IMR-90 (cell line): ENCODE measurements around the gene SLC66A2. TPM values are rescaled to one million over a fixed set of nuclear protein-coding genes. Genes with fewer than 3 reads are reported as not detected.

Experiments used
- ATAC-seq: fragments of 200-7000 bp; cut with Tn5 transposase; 2 replicates; pipeline ENCODE4 v1.9.1; 2020; ENCODE audit warnings: low read depth, mild to moderate bottlenecking, moderate library complexity
- BruUV-seq: library from RNA; stranded (reverse); fragments of 400-500 nt; replicated peaks from 2 replicates; lab custom pipeline; 2021; lab: Mats Ljungman, UMichigan
- CTCF ChIA-PET: fragments of 300-600 bp; formaldehyde crosslinking; extraction: SDS; loops from one replicate; lab custom pipeline; 2021; ENCODE audit warnings: antibody characterized with exemption; lab: Yijun Ruan, JAX
- POLR2A ChIA-PET: fragments of 300-600 bp; sonication (Branson Sonifier 250); formaldehyde crosslinking; loops from one replicate; lab custom pipeline; 2022; ENCODE audit warnings: antibody characterized with exemption; ENCODE audit not compliant: unreplicated experiment; lab: Charles Lee
- DNase-seq: peaks from one replicate; pipeline ENCODE4 v3.0.0; 2013
- H2AFZ ChIP-seq: replicated peaks from 2 replicates; pipeline ENCODE3; 2013; ENCODE audit warnings: low read length, mild to moderate bottlenecking; ENCODE audit not compliant: poor library complexity
- H2AK5ac ChIP-seq: 2 replicates; pipeline ENCODE4 v1.6.1; 2013; ENCODE audit warnings: low read depth, low read length, inconsistent platforms
- H2AK9ac ChIP-seq: replicated peaks from 2 replicates; pipeline ENCODE3; 2013; ENCODE audit warnings: mild to moderate bottlenecking, low read depth, low read length, moderate library complexity; ENCODE audit not compliant: poor library complexity
- H2BK120ac ChIP-seq: 2 replicates; pipeline ENCODE4 v1.6.1; 2013; ENCODE audit warnings: low read depth, low read length, inconsistent platforms
- H2BK15ac ChIP-seq: 3 replicates; pipeline ENCODE4 v1.6.1; 2013; ENCODE audit warnings: low read depth, low read length, inconsistent platforms
- H2BK20ac ChIP-seq: 2 replicates; pipeline ENCODE4 v1.6.1; 2013; ENCODE audit warnings: low read depth, mild to moderate bottlenecking, inconsistent platforms, low read length, moderate library complexity
- H2BK5ac ChIP-seq: 2 replicates; pipeline ENCODE4 v1.6.1; 2013; ENCODE audit warnings: mild to moderate bottlenecking, low read depth, low read length, inconsistent platforms; ENCODE audit not compliant: poor library complexity, severe bottlenecking
- H3K14ac ChIP-seq: replicated peaks from 2 replicates; pipeline ENCODE4 v1.6.1; 2013; ENCODE audit warnings: low read depth, low read length, inconsistent platforms
- H3K18ac ChIP-seq: 2 replicates; pipeline ENCODE4 v1.6.1; 2013; ENCODE audit warnings: low read depth, low read length, control low read depth
- H3K23ac ChIP-seq: 2 replicates; pipeline ENCODE4 v1.6.1; 2013; ENCODE audit warnings: low read depth, low read length, inconsistent platforms
- H3K27ac ChIP-seq: 2 replicates; pipeline ENCODE4 v1.5.1; 2013; ENCODE audit warnings: mild to moderate bottlenecking, control low read depth, low read length; ENCODE audit not compliant: insufficient read depth
- H3K27me3 ChIP-seq: 2 replicates; pipeline ENCODE4 v1.6.1; 2013; ENCODE audit warnings: low read length; ENCODE audit not compliant: control insufficient read depth, insufficient read depth
- H3K36me3 ChIP-seq: 2 replicates; pipeline ENCODE4 v1.6.1; 2013; ENCODE audit warnings: low read length, mixed read lengths; ENCODE audit not compliant: control insufficient read depth, insufficient read depth
- H3K4ac ChIP-seq: 2 replicates; pipeline ENCODE4 v1.6.1; 2013; ENCODE audit warnings: low read depth, low read length, inconsistent platforms
- H3K4me1 ChIP-seq: 2 replicates; pipeline ENCODE4 v1.6.1; 2013; ENCODE audit warnings: low read length, mixed read lengths; ENCODE audit not compliant: control insufficient read depth, insufficient read depth
- H3K4me2 ChIP-seq: 2 replicates; pipeline ENCODE4 v1.6.1; 2013; ENCODE audit warnings: low read depth, mild to moderate bottlenecking, control low read depth, low read length, moderate library complexity
- H3K4me3 ChIP-seq: 2 replicates; pipeline ENCODE4 v1.5.1; 2013; ENCODE audit warnings: low read depth, mild to moderate bottlenecking, control low read depth, low read length, moderate library complexity; ENCODE audit not compliant: insufficient read depth
- H3K56ac ChIP-seq: 2 replicates; pipeline ENCODE4 v1.6.1; 2013; ENCODE audit warnings: low read length, inconsistent platforms; ENCODE audit not compliant: insufficient read depth; ENCODE audit errors: extremely low read depth
- H3K79me1 ChIP-seq, 2 experiments: 2 replicates each; pipeline ENCODE4 v1.6.1; 2013; ENCODE audit warnings: low read length in 2 of 2, inconsistent platforms in 1 of 2, low read depth in 1 of 2
- H3K9ac ChIP-seq: 2 replicates; pipeline ENCODE4 v1.6.1; 2013; ENCODE audit warnings: low read depth, low read length, control low read depth
- H3K9me1 ChIP-seq: 2 replicates; pipeline ENCODE4 v1.6.1; 2013; ENCODE audit warnings: low read length, inconsistent platforms; ENCODE audit not compliant: insufficient read depth
- H3K9me3 ChIP-seq: 2 replicates; pipeline ENCODE4 v1.6.1; 2013; ENCODE audit warnings: low read length; ENCODE audit not compliant: control insufficient read depth, insufficient read depth
- H4K20me1 ChIP-seq: 2 replicates; pipeline ENCODE4 v1.6.1; 2013; ENCODE audit warnings: low read length, inconsistent platforms; ENCODE audit not compliant: insufficient read depth
- H4K5ac ChIP-seq: 2 replicates; pipeline ENCODE4 v1.6.1; 2013; ENCODE audit warnings: mild to moderate bottlenecking, low read depth, low read length, control low read depth
- H4K8ac ChIP-seq, 2 experiments: 2 replicates each; pipeline ENCODE4 v1.6.1; 2013; ENCODE audit warnings: low read depth in 2 of 2, low read length in 2 of 2, control low read depth in 1 of 2, inconsistent platforms in 1 of 2
- H4K91ac ChIP-seq: 2 replicates; pipeline ENCODE4 v1.6.1; 2013; ENCODE audit warnings: low read depth, low read length, inconsistent platforms; ENCODE audit not compliant: insufficient read depth
- BHLHE40 ChIP-seq: fragments of 150-350 bp; IDR thresholded peaks from 2 replicates; pipeline ENCODE4 v1.6.1; 2016; ENCODE audit warnings: mild to moderate bottlenecking, low read depth, low read length
- CEBPB ChIP-seq: IDR thresholded peaks from 2 replicates; pipeline ENCODE4 v1.6.1; 2012; ENCODE audit warnings: low read depth, low read length, improper control_type of control experiment
- CHD1 ChIP-seq: IDR thresholded peaks from 2 replicates; pipeline ENCODE4 v1.6.1; 2012; ENCODE audit warnings: low read depth, low read length, improper control_type of control experiment
- FOS ChIP-seq: fragments of 150-350 bp; IDR thresholded peaks from 2 replicates; pipeline ENCODE4 v1.6.1; 2016; ENCODE audit warnings: low read depth, low read length
- MAFK ChIP-seq: IDR thresholded peaks from 2 replicates; pipeline ENCODE4 v1.6.1; 2012; ENCODE audit warnings: low read depth, low read length, improper control_type of control experiment
- MAZ ChIP-seq: IDR thresholded peaks from 2 replicates; pipeline ENCODE4 v1.6.1; 2012; ENCODE audit warnings: low read depth, mild to moderate bottlenecking, low read length, improper control_type of control experiment, moderate library complexity, borderline replicate concordance
- MXI1 ChIP-seq: IDR thresholded peaks from 2 replicates; pipeline ENCODE4 v1.6.1; 2012; ENCODE audit warnings: low read depth, mild to moderate bottlenecking, low read length, moderate library complexity, borderline replicate concordance
- NFE2L2 ChIP-seq: fragments of 150-350 bp; IDR thresholded peaks from 2 replicates; pipeline ENCODE4 v1.6.1; 2016; ENCODE audit warnings: low read depth, mild to moderate bottlenecking, low read length
- POLR2A ChIP-seq: IDR thresholded peaks from 2 replicates; pipeline ENCODE4 v1.6.1; 2012; ENCODE audit warnings: mild to moderate bottlenecking, low read depth, low read length
- RAD21 ChIP-seq: IDR thresholded peaks from 2 replicates; pipeline ENCODE4 v1.6.1; 2012; ENCODE audit warnings: low read length, improper control_type of control experiment
- RCOR1 ChIP-seq: IDR thresholded peaks from 2 replicates; pipeline ENCODE4 v1.6.1; 2012; ENCODE audit warnings: mild to moderate bottlenecking, low read length, improper control_type of control experiment; ENCODE audit not compliant: insufficient replicate concordance
- RFX5 ChIP-seq: IDR thresholded peaks from 2 replicates; pipeline ENCODE4 v1.8.0; 2012; ENCODE audit warnings: low read depth, mild to moderate bottlenecking, low read length, moderate library complexity
- SMC3 ChIP-seq: fragments of 150-350 bp; IDR thresholded peaks from 2 replicates; pipeline ENCODE4 v1.6.1; 2016; ENCODE audit warnings: low read depth, mild to moderate bottlenecking, antibody characterized with exemption, low read length, moderate library complexity
- WGBS, 2 experiments: methylation state at CpG; one replicate each; pipeline versions ENCODE4 v1.1.5 to v1.1.7; 2013; ENCODE audit warnings: missing lambda C conversion rate in 2 of 2; ENCODE audit not compliant: insufficient read length in 1 of 2; ENCODE audit errors: extremely low coverage in 2 of 2; 5-methylcytosine and 5-hydroxymethylcytosine counted together
- dilution Hi-C: fragments of 300-500 bp; cut with HindIII; formaldehyde crosslinking; loops from one replicate; pipeline ENCODE4 v1.14.3; 2018; ENCODE audit warnings: low sequenced_read_pairs; ENCODE audit not compliant: unreplicated experiment
- in situ Hi-C: fragments of 300-500 bp; cut with MboI; formaldehyde crosslinking; loops from 3 replicates; pipeline ENCODE4 v1.14.3; 2019; ENCODE audit warnings: low sequenced_read_pairs, inconsistent platforms, mixed read lengths
- intact Hi-C: fragments of 100-400 bp; cut with micrococcal nuclease; formaldehyde crosslinking; loops from 2 replicates; pipeline ENCODE4 v1.10.0; 2022
- polyA plus RNA-seq, 3 experiments: library from polyadenylated mRNA; depleted of rRNA; stranded (reverse); fragments of >200 nt; gene quantifications; 2 replicates each; pipeline ENCODE4 v1.2.3, GENCODE V29; 2012; ENCODE audit warnings: low replicate concordance in 1 of 3
- total RNA-seq: library from RNA; depleted of rRNA; stranded (reverse); fragments of >200 nt; gene quantifications from 2 replicates; pipeline ENCODE4 v1.2.3, GENCODE V29; 2012
- TF ChIP-seq, protein P1 (sequence below): fragments of 150-350 bp; IDR thresholded peaks from 2 replicates; pipeline ENCODE4 v1.6.1; 2017; ENCODE audit warnings: mild to moderate bottlenecking, antibody characterized with exemption, low read length, low read depth
- TF ChIP-seq, protein P2 (sequence below): conservative IDR thresholded peaks from 2 replicates; pipeline ENCODE4 v1.5.1; 2012; ENCODE audit warnings: mild to moderate bottlenecking, low read depth, low read length, improper control_type of control experiment
- TF ChIP-seq, protein P3 (sequence below): fragments of 150-350 bp; IDR thresholded peaks from 2 replicates; pipeline ENCODE4 v1.6.1; 2016; ENCODE audit warnings: low read depth, mild to moderate bottlenecking, low read length, moderate library complexity, borderline replicate concordance

Gene SLC66A2
- total and polyA plus RNA-seq, 2 of the 4 experiments (the other 2 are of a cell fraction), result 17.6 to 23.5 TPM

DNA sequence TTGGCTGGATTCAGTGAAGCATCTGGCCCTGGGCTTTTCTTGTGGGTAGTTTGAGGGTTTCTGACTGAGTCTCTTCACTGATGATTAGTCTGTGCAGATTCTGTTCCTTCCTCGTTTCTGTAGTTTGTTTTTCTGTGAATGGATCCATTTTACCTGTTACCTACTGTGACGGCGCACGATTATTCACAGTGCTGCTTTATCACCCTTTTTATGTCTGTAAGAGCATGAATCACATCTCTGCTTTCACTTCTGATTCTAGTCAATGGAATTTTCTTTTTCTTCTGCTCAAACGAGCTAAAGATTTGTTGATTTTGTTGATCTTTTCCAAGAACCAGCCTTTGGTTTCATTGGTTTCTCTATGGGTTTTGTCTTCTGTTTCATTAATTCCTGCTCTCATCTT lies 60.8 kb downstream of the SLC66A2 start:
- no peak overlapping the region for H3K23ac ChIP-seq
- H3K4me2 ChIP-seq, result no peak overlapping the region
- no peak for ATAC-seq
- no peak overlapping the region for H3K9ac ChIP-seq
- no CpG with 5 or more reads among the region's 5 CpGs for WGBS, 2 experiments
- H2BK5ac ChIP-seq, result no peak overlapping the region
- no peaks in the 10 kb centered on the region for H4K20me1 ChIP-seq
- POLR2A ChIA-PET, result no interaction called here
- no TSS peak for BruUV-seq
- no peak overlapping the region for H2BK15ac ChIP-seq
- H2AK5ac ChIP-seq, result no peak overlapping the region
- H2AFZ ChIP-seq, result no peak overlapping the region
- H3K4ac ChIP-seq, result no peak overlapping the region
- H3K9me3 ChIP-seq, result peaks cover 28% of the 10 kb centered on the region
- no peaks in the 10 kb centered on the region for H3K4me1 ChIP-seq
- CTCF ChIA-PET, result no interaction called here
- dilution Hi-C loops (no loop called here), in situ Hi-C loops (no loop called here), intact Hi-C loops (no loop called here)
- H3K4me3 ChIP-seq, result no peak overlapping the region
- H2BK20ac ChIP-seq, result no peak overlapping the region
- H3K18ac ChIP-seq, result no peak overlapping the region
- no peak overlapping the region for H3K14ac ChIP-seq
- H2BK120ac ChIP-seq, result no peak overlapping the region
- no peaks in the 10 kb centered on the region for H3K36me3 ChIP-seq
- no peak overlapping the region for H3K27ac ChIP-seq
- no peak overlapping the region for H4K91ac ChIP-seq
- no peak for DNase-seq
- H2AK9ac ChIP-seq, result no peak overlapping the region
- H3K56ac ChIP-seq, result no peak overlapping the region
- no peak overlapping the region for H4K5ac ChIP-seq
- no peaks in the 10 kb centered on the region for H3K27me3 ChIP-seq
- no peaks in the 10 kb centered on the region for H3K9me1 ChIP-seq
- no peaks in the 10 kb centered on the region for H3K79me1 ChIP-seq
- no peak overlapping the region for H4K8ac ChIP-seq
- TF ChIP-seq CEBPB (no peak), POLR2A (no peak), RCOR1 (no peak), MAFK (no peak), CHD1 (no peak), MAZ (no peak), RFX5 (no peak), RAD21 (no peak), NFE2L2 (no peak), MXI1 (no peak), SMC3 (no peak), FOS (no peak), BHLHE40 (no peak)
- TF ChIP-seq, protein P1, sequence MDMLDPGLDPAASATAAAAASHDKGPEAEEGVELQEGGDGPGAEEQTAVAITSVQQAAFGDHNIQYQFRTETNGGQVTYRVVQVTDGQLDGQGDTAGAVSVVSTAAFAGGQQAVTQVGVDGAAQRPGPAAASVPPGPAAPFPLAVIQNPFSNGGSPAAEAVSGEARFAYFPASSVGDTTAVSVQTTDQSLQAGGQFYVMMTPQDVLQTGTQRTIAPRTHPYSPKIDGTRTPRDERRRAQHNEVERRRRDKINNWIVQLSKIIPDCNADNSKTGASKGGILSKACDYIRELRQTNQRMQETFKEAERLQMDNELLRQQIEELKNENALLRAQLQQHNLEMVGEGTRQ, result no peak
- TF ChIP-seq, protein P2, sequence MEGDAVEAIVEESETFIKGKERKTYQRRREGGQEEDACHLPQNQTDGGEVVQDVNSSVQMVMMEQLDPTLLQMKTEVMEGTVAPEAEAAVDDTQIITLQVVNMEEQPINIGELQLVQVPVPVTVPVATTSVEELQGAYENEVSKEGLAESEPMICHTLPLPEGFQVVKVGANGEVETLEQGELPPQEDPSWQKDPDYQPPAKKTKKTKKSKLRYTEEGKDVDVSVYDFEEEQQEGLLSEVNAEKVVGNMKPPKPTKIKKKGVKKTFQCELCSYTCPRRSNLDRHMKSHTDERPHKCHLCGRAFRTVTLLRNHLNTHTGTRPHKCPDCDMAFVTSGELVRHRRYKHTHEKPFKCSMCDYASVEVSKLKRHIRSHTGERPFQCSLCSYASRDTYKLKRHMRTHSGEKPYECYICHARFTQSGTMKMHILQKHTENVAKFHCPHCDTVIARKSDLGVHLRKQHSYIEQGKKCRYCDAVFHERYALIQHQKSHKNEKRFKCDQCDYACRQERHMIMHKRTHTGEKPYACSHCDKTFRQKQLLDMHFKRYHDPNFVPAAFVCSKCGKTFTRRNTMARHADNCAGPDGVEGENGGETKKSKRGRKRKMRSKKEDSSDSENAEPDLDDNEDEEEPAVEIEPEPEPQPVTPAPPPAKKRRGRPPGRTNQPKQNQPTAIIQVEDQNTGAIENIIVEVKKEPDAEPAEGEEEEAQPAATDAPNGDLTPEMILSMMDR, result no peak
- TF ChIP-seq, protein P3, sequence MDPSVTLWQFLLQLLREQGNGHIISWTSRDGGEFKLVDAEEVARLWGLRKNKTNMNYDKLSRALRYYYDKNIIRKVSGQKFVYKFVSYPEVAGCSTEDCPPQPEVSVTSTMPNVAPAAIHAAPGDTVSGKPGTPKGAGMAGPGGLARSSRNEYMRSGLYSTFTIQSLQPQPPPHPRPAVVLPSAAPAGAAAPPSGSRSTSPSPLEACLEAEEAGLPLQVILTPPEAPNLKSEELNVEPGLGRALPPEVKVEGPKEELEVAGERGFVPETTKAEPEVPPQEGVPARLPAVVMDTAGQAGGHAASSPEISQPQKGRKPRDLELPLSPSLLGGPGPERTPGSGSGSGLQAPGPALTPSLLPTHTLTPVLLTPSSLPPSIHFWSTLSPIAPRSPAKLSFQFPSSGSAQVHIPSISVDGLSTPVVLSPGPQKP, result no peak
